PFSK-1 (cell line): Measurements from ENCODE around the gene ZCCHC8.

Source experiments
- FOXP2 ChIP-seq: optimal IDR thresholded peaks from 2 replicates; pipeline ENCODE3; 2011; ENCODE audit warnings: borderline replicate concordance, control low read depth, inconsistent platforms; ENCODE audit not compliant: insufficient read depth; ENCODE audit errors: extremely low read length, extremely low read depth
- POLR2AphosphoS5 ChIP-seq: IDR thresholded peaks from 2 replicates; pipeline ENCODE4 v1.6.1; 2012; ENCODE audit warnings: low read depth, mild to moderate bottlenecking, control low read depth, low read length, moderate library complexity
- SIN3A ChIP-seq: IDR thresholded peaks from 2 replicates; pipeline ENCODE4 v1.6.1; 2012; ENCODE audit warnings: mild to moderate bottlenecking, low read length, moderate library complexity, borderline replicate concordance; ENCODE audit not compliant: insufficient read depth
- TAF1 ChIP-seq: IDR thresholded peaks from 2 replicates; pipeline ENCODE4 v1.6.1; 2012; ENCODE audit warnings: low read length, control low read depth, borderline replicate concordance; ENCODE audit not compliant: insufficient read depth
- TF ChIP-seq, protein P1 (sequence below), 2 experiments: IDR thresholded peaks; 2 replicates each; pipeline versions ENCODE4 v1.6.1 to v1.8.0; 2011 to 2012; ENCODE audit warnings: low read depth in 2 of 2, low read length in 2 of 2, control low read depth in 1 of 2, inconsistent platforms in 1 of 2, mild to moderate bottlenecking in 1 of 2, moderate library complexity in 1 of 2; ENCODE audit not compliant: insufficient read depth in 1 of 2

ZCCHC8 gene

DNA sequence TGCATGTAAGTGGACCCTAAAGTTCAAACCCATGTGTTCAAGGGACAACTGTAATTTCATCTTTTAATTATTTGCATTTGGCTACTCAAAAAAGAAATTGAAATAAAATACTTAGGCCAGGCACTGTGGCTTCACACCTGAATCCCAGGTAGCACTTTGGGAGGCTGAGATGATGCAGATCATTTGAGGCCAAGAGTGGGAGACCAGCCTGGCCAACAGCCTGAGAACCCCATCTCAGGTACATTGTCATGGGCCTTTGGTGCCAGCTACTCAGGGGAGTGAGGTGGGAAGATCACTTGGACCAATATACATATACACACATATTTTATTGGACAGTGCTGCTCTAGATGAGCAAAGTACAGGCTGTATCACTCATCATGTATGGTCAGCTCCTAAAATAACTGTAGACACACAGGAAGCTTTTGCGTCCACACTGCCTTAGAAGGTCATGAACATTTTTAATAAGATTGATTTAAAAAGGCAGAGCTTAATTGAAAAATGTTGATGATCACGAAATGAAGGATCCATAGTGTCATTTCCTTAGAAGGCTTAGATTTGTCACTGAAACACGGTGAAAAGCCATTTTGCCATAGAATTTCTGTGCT is 2.5 kb upstream of the ZCCHC8 start:
- TF ChIP-seq, protein P1, sequence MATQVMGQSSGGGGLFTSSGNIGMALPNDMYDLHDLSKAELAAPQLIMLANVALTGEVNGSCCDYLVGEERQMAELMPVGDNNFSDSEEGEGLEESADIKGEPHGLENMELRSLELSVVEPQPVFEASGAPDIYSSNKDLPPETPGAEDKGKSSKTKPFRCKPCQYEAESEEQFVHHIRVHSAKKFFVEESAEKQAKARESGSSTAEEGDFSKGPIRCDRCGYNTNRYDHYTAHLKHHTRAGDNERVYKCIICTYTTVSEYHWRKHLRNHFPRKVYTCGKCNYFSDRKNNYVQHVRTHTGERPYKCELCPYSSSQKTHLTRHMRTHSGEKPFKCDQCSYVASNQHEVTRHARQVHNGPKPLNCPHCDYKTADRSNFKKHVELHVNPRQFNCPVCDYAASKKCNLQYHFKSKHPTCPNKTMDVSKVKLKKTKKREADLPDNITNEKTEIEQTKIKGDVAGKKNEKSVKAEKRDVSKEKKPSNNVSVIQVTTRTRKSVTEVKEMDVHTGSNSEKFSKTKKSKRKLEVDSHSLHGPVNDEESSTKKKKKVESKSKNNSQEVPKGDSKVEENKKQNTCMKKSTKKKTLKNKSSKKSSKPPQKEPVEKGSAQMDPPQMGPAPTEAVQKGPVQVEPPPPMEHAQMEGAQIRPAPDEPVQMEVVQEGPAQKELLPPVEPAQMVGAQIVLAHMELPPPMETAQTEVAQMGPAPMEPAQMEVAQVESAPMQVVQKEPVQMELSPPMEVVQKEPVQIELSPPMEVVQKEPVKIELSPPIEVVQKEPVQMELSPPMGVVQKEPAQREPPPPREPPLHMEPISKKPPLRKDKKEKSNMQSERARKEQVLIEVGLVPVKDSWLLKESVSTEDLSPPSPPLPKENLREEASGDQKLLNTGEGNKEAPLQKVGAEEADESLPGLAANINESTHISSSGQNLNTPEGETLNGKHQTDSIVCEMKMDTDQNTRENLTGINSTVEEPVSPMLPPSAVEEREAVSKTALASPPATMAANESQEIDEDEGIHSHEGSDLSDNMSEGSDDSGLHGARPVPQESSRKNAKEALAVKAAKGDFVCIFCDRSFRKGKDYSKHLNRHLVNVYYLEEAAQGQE (IDR thresholded peaks at IDR 0.05; ENCODE audit: insufficient read depth in 1 of 2, low read depth in 2 of 2, low read length in 2 of 2): no peak
- TF ChIP-seq POLR2AphosphoS5: no peak
- TF ChIP-seq TAF1: no peak
- no peak for TF ChIP-seq SIN3A
- no peak for TF ChIP-seq FOXP2

DNA sequence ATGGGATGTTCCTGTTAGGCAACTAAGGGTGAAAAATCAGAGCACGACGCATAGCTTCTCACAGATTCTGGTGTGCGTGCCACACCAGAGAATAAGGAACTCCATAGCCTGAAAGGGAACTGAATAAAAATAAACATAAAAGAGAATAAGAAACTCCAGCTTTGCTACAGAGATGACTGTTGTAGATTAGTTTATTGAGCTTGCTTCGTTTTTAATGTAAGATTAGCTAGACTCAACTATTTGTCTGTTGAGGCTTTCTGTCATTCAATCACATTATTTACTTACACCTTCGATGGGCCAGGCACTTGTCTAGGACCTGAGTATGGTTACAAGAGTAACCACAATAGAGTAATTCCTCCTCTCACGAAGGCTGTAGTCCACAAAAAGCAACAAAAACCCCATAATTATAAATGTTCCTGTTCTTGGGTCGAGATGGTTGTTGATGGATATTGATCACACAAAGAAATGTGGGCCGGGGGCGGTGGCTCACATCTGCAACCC is 807 bp upstream of the ZCCHC8 start:
- no peak for TF ChIP-seq TAF1
- TF ChIP-seq, protein P1 (IDR thresholded peaks at IDR 0.05; ENCODE audit: insufficient read depth in 1 of 2, low read depth in 2 of 2, low read length in 2 of 2): no peak
- TF ChIP-seq POLR2AphosphoS5: no peak
- no peak for TF ChIP-seq SIN3A
- no peak for TF ChIP-seq FOXP2

DNA sequence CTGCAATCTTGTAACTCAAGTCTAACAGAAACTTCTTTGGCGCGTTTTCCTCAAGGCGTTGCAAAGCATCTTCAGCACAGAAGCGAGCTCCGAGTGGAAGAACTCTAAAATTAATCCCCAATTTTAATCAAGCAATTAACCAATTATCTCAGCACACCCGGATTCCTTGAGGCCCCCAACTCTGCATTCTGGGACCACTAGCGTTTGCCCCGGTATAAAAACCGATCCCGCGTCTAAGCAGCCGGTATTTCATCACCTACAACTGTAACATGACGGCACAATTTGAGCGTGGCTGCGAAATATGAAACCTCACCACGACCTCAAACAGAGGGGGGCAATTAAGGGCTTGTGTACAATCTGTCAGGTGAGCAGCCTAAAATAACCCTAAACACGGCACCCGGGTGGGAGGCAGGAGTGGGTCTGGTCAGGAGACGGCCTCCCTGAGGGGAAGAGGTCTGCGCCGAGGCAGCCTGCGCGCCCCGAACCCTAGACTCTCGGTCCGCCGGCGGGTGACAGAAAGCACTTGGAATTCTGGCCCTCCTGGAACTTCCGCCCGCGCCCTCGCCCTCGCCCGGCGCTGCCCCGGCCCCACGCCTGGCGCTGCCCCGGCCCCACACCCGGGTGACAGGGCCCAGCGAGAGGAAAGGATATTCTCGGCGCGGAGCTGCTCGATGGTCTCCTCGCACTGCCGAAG is 594 bp downstream of the ZCCHC8 start:
- TF ChIP-seq TAF1 (no peak), POLR2AphosphoS5 (no peak), FOXP2 (no peak)

DNA sequence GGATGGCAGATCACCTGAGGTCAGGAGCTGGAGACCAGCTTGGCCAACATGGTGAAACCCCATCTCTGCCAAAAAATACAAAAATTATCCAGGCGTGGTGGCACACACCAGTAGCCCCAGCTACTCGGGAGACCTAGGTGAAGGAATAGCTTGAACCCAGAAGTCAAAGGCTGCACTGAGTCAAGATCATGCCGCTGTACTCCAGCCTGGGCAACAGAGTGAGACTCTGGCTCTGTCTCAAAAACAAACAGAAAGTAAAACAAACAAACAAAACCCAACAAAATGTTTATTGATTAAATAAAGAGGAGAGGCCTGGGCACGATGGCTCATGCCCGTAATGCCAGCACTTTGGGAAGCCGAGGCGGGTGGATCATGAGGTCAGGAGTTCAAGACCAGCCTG is 5.5 kb downstream of the ZCCHC8 start:
- no peak for TF ChIP-seq POLR2AphosphoS5
- TF ChIP-seq FOXP2: no peak
- TF ChIP-seq SIN3A: no peak
- no peak for TF ChIP-seq TAF1
- TF ChIP-seq, protein P1 (IDR thresholded peaks at IDR 0.05; ENCODE audit: insufficient read depth in 1 of 2, low read depth in 2 of 2, low read length in 2 of 2): no peak

DNA sequence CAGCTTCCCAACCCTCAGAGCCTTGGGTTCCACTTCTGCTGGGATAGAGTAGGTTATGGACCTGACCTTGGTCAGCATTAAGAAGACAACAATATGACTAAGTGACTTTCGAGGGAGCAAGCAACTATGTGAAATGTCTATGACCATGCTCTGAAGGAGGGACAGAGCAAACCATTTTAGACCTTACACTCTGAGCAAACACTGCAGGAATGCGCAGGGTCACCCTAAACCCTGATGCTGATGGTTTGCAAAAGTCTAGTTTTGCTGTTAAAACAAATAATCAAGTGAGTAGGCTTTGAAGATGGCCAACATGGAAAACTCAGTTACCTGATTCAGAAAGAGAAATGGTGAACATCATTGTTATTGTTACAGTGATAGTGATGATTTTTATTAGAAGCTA is 8.7 kb downstream of the ZCCHC8 start:
- TF ChIP-seq, protein P1 (IDR thresholded peaks at IDR 0.05; ENCODE audit: insufficient read depth in 1 of 2, low read depth in 2 of 2, low read length in 2 of 2): no peak
- TF ChIP-seq POLR2AphosphoS5: no peak
- TF ChIP-seq TAF1: no peak
- TF ChIP-seq SIN3A: no peak
